ENCODE results near the gene INPP5J. TPM values are rescaled to one million over a fixed set of nuclear protein-coding genes. Genes with fewer than 3 reads are reported as not detected.
A peak's percentile ranks its signal among the peaks of the same experiment; 100 is the strongest.

The INPP5J gene
- total and polyA plus RNA-seq, 2 experiments from 2014 or later = 19.8 to 26.0 TPM

DNA sequence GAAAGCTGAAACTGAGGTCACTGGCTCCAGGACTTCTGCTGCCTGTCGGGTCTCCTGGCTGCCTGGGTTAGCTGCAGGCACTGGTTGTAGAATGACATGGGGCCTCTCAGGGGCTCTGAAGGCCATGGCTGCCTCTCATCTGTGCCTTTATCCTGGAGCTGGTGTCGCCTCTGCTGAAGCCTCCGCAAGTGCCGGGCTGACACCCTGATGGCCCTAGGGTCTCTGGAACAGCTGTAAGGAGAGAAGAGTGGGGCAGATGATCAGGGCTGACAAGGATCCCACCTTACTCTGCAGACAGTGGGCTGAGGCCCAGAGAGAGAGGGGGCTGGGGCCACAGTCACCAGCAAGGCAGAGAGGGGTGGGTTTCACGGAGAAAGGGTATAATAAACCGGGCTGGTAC is 12.9 kb downstream of the INPP5J start:
- Histone ChIP-seq H3K9me3 (ENCODE audit: low read depth) (no peaks in the 10 kb centered on the region), H3K27ac (peak overlapping the region; percentile 51), H3K27me3 (no peaks in the 10 kb centered on the region), H3K36me3 (no peaks in the 10 kb centered on the region), H3K4me3 (no peak overlapping the region), H3K4me1 (ENCODE audit: low read depth) (peaks cover 5% of the 10 kb centered on the region)
- no peak for DNase-seq (ENCODE audit: low read depth in 1 of 2, low spot score in 1 of 2)
- no peak for TF ChIP-seq CTCF (IDR thresholded peaks at IDR 0.05; ENCODE audit: low read depth, low read length)

DNA sequence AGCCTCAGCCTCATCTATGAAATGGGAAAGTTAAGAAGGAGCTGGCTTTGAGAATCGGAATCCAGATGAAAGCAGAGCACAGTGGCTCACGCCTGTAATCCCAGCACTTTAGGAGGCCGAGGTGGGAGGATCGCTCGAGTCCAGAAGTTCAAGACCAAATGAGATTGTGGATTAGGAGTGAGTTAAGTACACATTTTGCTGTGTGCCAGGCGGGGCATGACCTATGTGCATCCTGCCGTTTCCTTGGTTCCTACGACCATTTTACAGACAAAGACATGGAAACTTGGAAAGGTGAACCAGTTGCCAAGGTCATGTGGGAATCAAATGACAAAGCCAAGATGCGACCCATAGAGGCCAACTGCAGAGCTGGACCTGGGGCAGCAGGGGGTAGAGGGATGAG is 13.4 kb downstream of the INPP5J start:
- Histone ChIP-seq H3K27me3 (no peaks in the 10 kb centered on the region), H3K9me3 (ENCODE audit: low read depth) (no peaks in the 10 kb centered on the region)

DNA sequence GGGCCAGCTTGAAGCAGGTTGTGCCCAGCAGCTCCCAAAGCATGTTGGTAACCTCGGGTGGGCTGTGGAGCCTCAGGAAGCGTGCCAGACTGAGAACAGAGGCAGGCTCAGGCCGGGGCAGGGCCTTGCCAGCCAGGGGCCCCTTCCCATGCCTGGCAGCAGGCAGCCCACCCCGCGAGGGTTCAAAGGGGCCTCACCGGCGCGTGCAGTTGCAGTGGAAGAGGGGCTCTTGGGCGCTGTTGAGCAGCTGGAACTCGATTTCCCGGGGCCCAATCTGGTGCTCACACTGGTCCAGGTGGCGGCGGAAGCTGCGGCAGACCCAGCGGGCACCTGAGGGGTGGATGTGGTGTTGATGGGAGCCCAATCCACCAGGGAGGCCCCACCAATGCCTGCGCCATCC is 13.9 kb downstream of the INPP5J start:
- H3K36me3 ChIP-seq = no peaks in the 10 kb centered on the region
- no peak overlapping the region for H3K27ac ChIP-seq
- no peaks in the 10 kb centered on the region for H3K27me3 ChIP-seq
- no peaks in the 10 kb centered on the region for H3K9me3 ChIP-seq (ENCODE audit: low read depth)
- no peak for DNase-seq (ENCODE audit: low read depth in 1 of 2, low spot score in 1 of 2)
- H3K4me3 ChIP-seq = no peak overlapping the region
- TF ChIP-seq CTCF (IDR thresholded peaks at IDR 0.05; ENCODE audit: low read depth, low read length) = no peak
- peaks cover 6% of the 10 kb centered on the region for H3K4me1 ChIP-seq (ENCODE audit: low read depth)

More for the DNA sequence above, 13.4 kb downstream of the INPP5J start:
- DNase-seq (ENCODE audit: low read depth in 1 of 2, low spot score in 1 of 2) = no peak
- Histone ChIP-seq H3K4me1 (ENCODE audit: low read depth) (peaks cover 6% of the 10 kb centered on the region), H3K36me3 (no peaks in the 10 kb centered on the region), H3K27ac (no peak overlapping the region), H3K4me3 (no peak overlapping the region)
- no peak for TF ChIP-seq CTCF (IDR thresholded peaks at IDR 0.05; ENCODE audit: low read depth, low read length)

DNA sequence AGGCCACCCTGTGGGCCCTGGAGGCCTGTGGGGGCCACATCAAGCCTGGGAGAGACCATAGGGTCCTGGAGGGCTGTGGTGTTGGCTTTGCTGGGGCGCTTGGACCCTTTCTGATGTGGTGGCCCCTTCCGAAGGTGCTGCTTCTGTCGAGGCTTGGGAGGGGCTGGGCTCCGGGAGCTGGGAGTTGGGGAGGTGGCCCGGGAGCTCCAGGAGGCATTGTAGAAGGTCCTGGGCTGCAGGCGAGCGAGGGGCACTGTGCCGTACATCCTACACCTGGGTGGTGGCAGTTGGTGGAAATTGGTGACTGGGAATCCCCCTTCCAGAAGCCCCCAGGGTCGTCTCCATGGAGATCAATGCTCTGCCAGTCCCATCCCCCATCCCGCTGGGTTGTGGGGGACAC is 15.0 kb downstream of the INPP5J start:
- H3K4me1 ChIP-seq (ENCODE audit: low read depth) = peaks cover 6% of the 10 kb centered on the region
- no peak for TF ChIP-seq CTCF (IDR thresholded peaks at IDR 0.05; ENCODE audit: low read depth, low read length)
- H3K27me3 ChIP-seq = no peaks in the 10 kb centered on the region
- H3K4me3 ChIP-seq = no peak overlapping the region
- H3K36me3 ChIP-seq = no peaks in the 10 kb centered on the region
- no peak for DNase-seq (ENCODE audit: low read depth in 1 of 2, low spot score in 1 of 2)
- H3K9me3 ChIP-seq (ENCODE audit: low read depth) = no peaks in the 10 kb centered on the region
- no peak overlapping the region for H3K27ac ChIP-seq

- Histone ChIP-seq H3K4me1 (ENCODE audit: low read depth) (peaks cover 6% of the 10 kb centered on the region), H3K27me3 (no peaks in the 10 kb centered on the region), H3K4me3 (no peak overlapping the region), H3K9me3 (ENCODE audit: low read depth) (no peaks in the 10 kb centered on the region), H3K36me3 (no peaks in the 10 kb centered on the region), H3K27ac (no peak overlapping the region)
- TF ChIP-seq CTCF (IDR thresholded peaks at IDR 0.05; ENCODE audit: low read depth, low read length) = no peak
- no peak for DNase-seq (ENCODE audit: low read depth in 1 of 2, low spot score in 1 of 2)
These were observed 15.4 kb downstream of the INPP5J start for GRCh38 chr22:31138126-31138525.

GRCh38 chr22:31139066-31139465 is 16.3 kb downstream of the INPP5J start:
- H3K4me3 ChIP-seq = no peak overlapping the region

More at GRCh38 chr22:31139066-31139465, 16.3 kb downstream of the INPP5J start:
- TF ChIP-seq CTCF (IDR thresholded peaks at IDR 0.05; ENCODE audit: low read depth, low read length) = no peak
- no peaks in the 10 kb centered on the region for H3K36me3 ChIP-seq
- no peak overlapping the region for H3K27ac ChIP-seq
- H3K4me1 ChIP-seq (ENCODE audit: low read depth) = peaks cover 6% of the 10 kb centered on the region
- no peaks in the 10 kb centered on the region for H3K27me3 ChIP-seq
- DNase-seq (ENCODE audit: low read depth in 1 of 2, low spot score in 1 of 2) = no peak
- no peaks in the 10 kb centered on the region for H3K9me3 ChIP-seq (ENCODE audit: low read depth)

Measured in cardiac muscle cell (in vitro differentiated cells and primary cell).